ENCODE data around the gene ZNF407. TPM values are rescaled to one million over a fixed set of nuclear protein-coding genes. Genes with fewer than 3 reads are reported as not detected.

Gene ZNF407
- total RNA-seq, 1 donor from 2014 or later: 9.0 TPM

GRCh38 chr18:74669136-74669798, 71.6 kb downstream of the ZNF407 start:
- H3K27ac ChIP-seq: no peak overlapping the region
- H3K4me3 ChIP-seq: no peak overlapping the region
- H3F3A ChIP-seq (ENCODE audit: low read depth): no peaks in the 10 kb centered on the region
- Mint-ChIP-seq H3K36me3 (no peaks in the 10 kb centered on the region), H3K27me3 (ENCODE audit: insufficient read depth, low read depth) (peaks cover 2% of the 10 kb centered on the region), H3K27ac (no peak overlapping the region), H3K4me1 (no peaks in the 10 kb centered on the region), H3K9me3 (no peaks in the 10 kb centered on the region), H3K4me3 (no peak overlapping the region)
- no peaks in the 10 kb centered on the region for H3K36me3 ChIP-seq
- no peaks in the 10 kb centered on the region for H3K9me3 ChIP-seq (ENCODE audit: low read depth)
- H3K27me3 ChIP-seq: no peaks in the 10 kb centered on the region
- no peaks in the 10 kb centered on the region for H4K20me1 ChIP-seq (ENCODE audit: low read depth)
- no peak overlapping the region for H3K4me2 ChIP-seq
- TF ChIP-seq EZH2phosphoT487 (IDR thresholded peaks at IDR 0.05) (no peak), EZH2 (IDR thresholded peaks at IDR 0.05) (no peak), CTCF (IDR thresholded peaks at IDR 0.05) (no peak)
- no peak overlapping the region for H3K9ac ChIP-seq
- no peak overlapping the region for H2AFZ ChIP-seq (replicated peaks)
- DNase-seq (ENCODE audit: low spot score): no peak
- no peaks in the 10 kb centered on the region for H3K4me1 ChIP-seq
- no peaks in the 10 kb centered on the region for H3K79me2 ChIP-seq (ENCODE audit: low read depth)

GRCh38 chr18:74672371-74672770, 74.7 kb downstream of the ZNF407 start:
- no peak for DNase-seq (ENCODE audit: low spot score)
- Histone ChIP-seq H3K4me2 (no peak overlapping the region), H3K27ac (no peak overlapping the region), H3K9ac (no peak overlapping the region), H3K36me3 (no peaks in the 10 kb centered on the region), H3K9me3 (ENCODE audit: low read depth) (no peaks in the 10 kb centered on the region), H3K4me1 (no peaks in the 10 kb centered on the region), H2AFZ (replicated peaks) (no peak overlapping the region), H3F3A (ENCODE audit: low read depth) (no peaks in the 10 kb centered on the region), H3K79me2 (ENCODE audit: low read depth) (no peaks in the 10 kb centered on the region), H4K20me1 (ENCODE audit: low read depth) (no peaks in the 10 kb centered on the region), H3K4me3 (no peak overlapping the region), H3K27me3 (no peaks in the 10 kb centered on the region)
- Mint-ChIP-seq H3K27ac (no peak overlapping the region), H3K9me3 (peaks cover 6% of the 10 kb centered on the region), H3K36me3 (peaks cover 4% of the 10 kb centered on the region), H3K27me3 (ENCODE audit: insufficient read depth, low read depth) (peaks cover 2% of the 10 kb centered on the region), H3K4me1 (no peaks in the 10 kb centered on the region), H3K4me3 (no peak overlapping the region)
- TF ChIP-seq EZH2phosphoT487 (IDR thresholded peaks at IDR 0.05) (no peak), EZH2 (IDR thresholded peaks at IDR 0.05) (no peak), CTCF (IDR thresholded peaks at IDR 0.05) (no peak)

- H3K36me3 Mint-ChIP-seq: peaks cover 12% of the 10 kb centered on the region
- no peaks in the 10 kb centered on the region for H3F3A ChIP-seq (ENCODE audit: low read depth)
Measured at GRCh38 chr18:74674487-74674886, 76.8 kb downstream of the ZNF407 start.

More at GRCh38 chr18:74674487-74674886, 76.8 kb downstream of the ZNF407 start:
- Histone ChIP-seq H3K9ac (no peak overlapping the region), H3K4me1 (no peaks in the 10 kb centered on the region), H3K4me2 (no peak overlapping the region), H3K27me3 (no peaks in the 10 kb centered on the region), H3K27ac (no peak overlapping the region), H3K4me3 (no peak overlapping the region), H3K9me3 (ENCODE audit: low read depth) (peaks cover 5% of the 10 kb centered on the region), H3K36me3 (no peaks in the 10 kb centered on the region), H3K79me2 (ENCODE audit: low read depth) (no peaks in the 10 kb centered on the region), H4K20me1 (ENCODE audit: low read depth) (no peaks in the 10 kb centered on the region), H2AFZ (replicated peaks) (no peak overlapping the region)
- TF ChIP-seq EZH2 (IDR thresholded peaks at IDR 0.05) (no peak), EZH2phosphoT487 (IDR thresholded peaks at IDR 0.05) (no peak), CTCF (IDR thresholded peaks at IDR 0.05) (no peak)
- Mint-ChIP-seq H3K27me3 (ENCODE audit: insufficient read depth, low read depth) (peaks cover 2% of the 10 kb centered on the region), H3K27ac (no peak overlapping the region), H3K9me3 (peaks cover 14% of the 10 kb centered on the region), H3K4me3 (no peak overlapping the region), H3K4me1 (no peaks in the 10 kb centered on the region)
- no peak for DNase-seq (ENCODE audit: low spot score)

Data from neural progenitor cell (in vitro differentiated cells).